ENCODE results near the gene B3GNT7.
"Not testable (repeated sequence)": the region's sequence is repeated elsewhere in the genome, so short reads cannot be mapped to it uniquely, and the experiment has no call there.

The B3GNT7 gene

DNA sequence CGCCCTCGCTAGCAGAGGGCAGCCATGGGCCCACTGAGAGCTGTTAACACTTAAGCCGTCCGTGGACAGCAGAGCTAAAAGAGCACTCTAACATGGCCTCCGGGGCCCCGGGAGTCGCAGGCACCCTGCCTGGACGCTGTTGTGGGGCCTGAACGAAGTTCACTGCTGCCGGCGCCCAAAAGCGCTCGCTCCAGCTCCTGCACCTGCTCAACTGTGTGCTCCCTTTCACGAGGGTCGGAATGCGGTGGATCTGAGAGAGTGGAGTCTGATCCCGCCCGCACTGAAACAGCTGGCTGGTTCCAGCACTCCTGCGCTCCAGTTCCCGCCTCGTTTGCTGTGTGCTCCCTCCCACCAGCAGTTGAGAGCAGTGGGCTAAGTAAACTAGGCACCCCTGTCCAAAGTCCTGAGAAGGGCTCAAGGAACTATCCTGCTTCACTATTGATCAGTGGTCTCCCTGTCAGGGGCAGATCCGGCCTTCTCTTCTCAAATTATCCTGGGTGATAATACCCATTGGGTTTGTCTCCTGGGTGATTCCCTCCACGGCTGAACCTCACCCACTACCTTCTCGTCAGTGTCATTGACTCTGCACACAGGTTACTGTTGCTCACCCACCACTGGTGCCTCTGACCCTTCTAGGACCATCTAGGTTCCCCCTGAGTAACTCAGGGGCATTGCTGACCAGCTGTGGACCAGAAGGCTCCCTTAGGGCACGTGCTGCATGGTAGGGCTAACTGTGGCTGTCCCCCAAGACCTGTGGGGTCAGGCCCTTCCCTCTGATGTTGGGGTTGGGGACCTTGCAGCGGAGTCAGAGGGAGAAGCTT, 23.5 kb downstream of the B3GNT7 start:
- no peak for FAIRE-seq
- no peak for DNase-seq (ENCODE audit: extremely low spot score, insufficient read length, low read depth)

DNA sequence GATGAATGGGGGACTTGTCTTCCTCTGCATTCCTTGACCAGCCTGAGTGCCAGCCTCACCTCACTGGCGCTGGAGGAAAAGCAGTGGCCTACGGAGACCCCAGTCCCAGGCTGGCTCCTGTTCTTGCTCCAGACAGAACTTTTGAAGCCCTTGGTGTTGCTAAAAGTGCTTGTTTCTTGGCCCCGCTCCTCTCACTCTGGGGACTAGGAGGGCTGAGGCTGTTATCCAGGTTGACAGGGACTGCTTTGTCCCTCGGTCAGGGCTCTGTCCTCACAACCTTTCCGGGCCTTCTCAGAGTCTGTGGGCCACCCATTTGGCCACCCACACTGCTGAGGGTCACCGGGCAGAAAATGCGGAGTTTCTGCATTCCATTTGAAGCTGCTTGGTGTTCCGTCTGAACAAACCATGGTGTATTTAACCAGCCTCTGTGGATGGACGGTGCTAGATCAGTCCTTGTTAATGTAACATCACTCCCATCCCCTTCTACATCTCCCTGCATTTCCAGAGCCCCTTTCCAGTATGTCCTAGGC, 25.6 kb downstream of the B3GNT7 start:
- DNase-seq (ENCODE audit: extremely low spot score, insufficient read length, low read depth) (no peak), FAIRE-seq (no peak)

DNA sequence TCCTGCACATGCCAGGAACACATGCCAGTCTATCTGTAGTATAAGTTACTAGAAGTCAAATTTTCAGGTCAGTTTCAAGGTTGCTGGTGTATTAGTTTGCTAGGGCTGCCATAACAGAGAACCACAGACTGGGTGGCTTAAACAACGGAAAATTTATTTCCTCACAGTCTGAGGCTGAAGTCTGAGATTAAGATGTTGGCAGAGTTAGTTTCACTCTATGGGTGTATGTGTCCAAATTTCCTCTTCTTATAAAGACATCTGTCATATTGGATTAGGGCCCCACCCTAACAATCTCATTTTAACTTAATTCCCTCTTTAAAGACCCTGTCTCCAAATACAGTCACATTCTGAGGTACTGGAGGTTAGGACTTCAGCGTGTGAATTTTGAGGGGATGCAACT, 26.5 kb downstream of the B3GNT7 start:
- DNase-seq (ENCODE audit: extremely low spot score, insufficient read length, low read depth): no peak
- no peak for FAIRE-seq

DNA sequence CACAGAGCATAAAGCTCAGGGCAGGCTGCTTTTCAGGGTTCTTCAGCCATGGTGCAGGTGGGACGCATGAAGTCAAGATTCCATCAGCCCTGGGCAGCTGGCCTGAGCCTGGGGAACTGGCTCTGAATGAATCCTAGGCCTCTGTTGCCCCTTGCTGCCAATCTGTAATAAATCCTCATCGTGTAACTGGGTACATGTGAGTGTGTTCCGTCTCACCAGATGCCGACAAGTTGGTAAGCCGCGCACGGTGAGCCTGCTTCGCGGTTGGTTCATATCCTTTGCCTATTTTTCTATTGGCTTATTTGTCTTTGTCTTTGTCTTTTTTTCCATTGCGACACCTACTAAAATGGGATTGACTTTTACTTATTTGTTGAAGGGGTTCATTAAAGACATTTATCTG, 27.7 kb downstream of the B3GNT7 start:
- FAIRE-seq: no peak

DNA sequence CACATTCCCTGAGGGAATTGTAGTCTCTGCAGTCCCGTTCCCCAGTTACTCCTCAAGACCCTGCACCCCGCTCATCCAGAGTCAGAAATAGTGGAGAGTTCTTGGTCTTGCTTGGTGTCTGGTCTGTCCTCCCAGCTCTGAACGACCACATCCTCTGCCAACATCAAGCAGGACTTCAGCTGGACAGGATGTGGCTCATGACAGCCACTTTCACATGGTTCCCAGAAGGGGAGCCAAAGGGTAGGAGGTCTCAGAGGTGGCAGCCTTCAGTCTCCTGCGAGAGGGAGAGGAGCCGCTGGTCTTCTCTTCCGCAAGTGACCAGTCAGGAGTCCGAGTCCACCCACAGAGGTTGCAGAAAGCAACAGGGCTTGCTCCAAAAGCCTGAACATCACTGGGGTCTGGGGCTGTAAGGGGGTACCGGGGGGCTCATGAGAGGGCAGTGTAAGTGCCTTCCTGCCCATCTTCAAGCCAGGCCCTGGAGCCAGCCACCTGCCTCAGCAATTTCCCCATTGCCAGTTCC, 29.8 kb downstream of the B3GNT7 start:
- DNase-seq (ENCODE audit: extremely low spot score, insufficient read length, low read depth) (no peak), FAIRE-seq (no peak)

More for the DNA sequence above, 27.7 kb downstream of the B3GNT7 start:
- DNase-seq (ENCODE audit: extremely low spot score, insufficient read length, low read depth): no peak

DNA sequence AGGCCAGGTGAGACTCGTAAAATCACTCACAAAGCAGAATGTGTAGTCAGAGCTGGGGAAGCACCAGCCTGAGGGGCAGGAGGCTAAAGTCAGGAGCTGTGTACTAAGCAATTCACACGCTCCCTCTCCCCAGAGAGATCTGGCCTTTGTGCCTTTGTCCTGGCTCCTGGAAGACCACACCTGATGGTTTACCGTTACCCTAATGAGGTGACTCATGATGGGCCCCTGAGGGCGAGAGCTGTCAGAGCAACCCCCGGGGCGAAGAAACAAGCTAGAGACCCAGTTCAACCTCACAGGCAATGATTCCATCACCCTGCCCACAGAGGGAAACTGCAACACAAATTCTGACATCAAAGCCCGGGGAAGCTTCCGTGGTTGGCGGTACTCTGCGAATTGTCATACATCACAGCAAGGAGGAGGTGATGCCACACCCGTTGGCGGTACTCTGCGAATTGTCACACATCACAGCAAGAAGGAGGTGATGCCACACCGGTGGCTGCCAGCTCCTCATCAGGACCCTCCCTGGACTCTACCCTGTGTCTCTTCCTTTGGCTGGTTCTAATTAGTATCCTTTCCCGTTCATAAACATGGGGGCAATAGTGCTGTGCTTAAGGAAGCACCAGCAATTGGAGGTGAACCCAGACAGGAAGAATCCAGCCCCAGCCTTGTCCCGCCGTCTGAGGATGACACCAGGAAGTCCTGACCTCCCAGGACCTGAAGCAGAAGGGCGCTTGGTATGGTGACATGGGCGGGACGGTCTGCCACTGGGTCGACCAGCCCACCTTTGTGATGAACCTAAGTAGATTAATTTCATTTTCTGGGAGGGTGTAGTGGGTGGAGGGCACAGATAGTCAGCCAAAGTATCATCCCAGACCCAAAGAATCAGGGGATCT, 30.5 kb downstream of the B3GNT7 start:
- no peak for DNase-seq (ENCODE audit: extremely low spot score, insufficient read length, low read depth)

DNA sequence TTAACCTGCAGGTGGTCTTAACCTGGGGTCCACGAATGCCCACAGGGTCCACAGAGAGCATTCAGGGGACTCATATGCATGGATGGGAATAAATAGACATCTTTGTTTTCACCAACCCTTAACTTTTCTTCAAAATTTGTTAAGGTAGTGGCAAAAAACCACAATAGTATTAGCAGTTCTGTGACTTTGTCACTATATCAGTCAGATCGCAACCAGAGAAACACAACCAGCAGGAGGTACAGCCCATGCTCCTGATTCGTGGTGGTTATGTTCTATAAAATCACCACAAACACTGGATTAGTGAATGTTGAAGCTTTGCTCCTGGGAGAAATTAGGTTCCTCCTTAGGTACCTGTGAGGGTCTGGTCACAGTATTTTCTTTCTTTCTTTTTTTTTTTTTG, 31.6 kb downstream of the B3GNT7 start:
- FAIRE-seq (no peak), DNase-seq (ENCODE audit: extremely low spot score, insufficient read length, low read depth) (no peak)

More for the DNA sequence above, 30.5 kb downstream of the B3GNT7 start:
- peak; percentile 31 for FAIRE-seq

DNA sequence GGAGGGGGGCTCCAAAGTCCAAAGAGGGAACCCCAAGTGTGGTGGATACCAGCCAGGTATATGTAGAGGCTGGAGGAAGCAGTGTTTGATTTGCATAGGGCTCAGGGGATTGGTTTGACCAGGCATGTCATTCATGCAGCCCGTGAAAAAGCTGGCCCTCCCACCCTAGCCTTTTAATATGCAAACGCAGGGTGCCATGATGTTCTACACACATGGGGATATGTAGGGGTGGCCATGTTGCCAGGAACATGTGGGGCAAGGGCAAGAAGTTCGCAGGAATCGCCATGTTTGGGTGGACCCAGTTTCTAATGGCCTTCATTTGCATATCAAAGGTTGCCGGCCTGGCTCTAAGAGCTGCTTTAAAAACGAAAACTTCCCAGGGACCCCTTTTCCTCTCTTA, 33.6 kb downstream of the B3GNT7 start:
- no peak for DNase-seq (ENCODE audit: extremely low spot score, insufficient read length, low read depth)
- FAIRE-seq: no peak

DNA sequence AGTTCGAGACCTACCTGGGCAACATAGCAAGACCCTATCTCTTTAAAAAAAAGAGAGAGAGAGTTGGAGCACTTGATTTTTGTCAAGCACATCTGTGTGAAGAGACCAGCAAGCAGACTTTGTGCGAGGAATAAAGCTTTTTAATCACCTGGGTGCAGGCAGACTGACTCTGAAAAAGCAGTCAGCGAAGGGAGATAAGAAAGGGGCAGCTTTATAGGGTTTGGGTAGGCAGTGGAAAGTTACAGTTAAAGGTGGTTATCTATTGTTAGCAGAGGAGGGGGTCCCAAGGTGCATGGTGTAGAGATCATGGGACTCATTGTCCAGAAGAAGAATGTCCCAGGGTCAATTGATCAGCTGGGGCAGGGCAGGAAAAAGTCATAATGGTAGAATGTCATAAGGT, 34.4 kb downstream of the B3GNT7 start:
- DNase-seq (ENCODE audit: extremely low spot score, insufficient read length, low read depth): no peak
- no peak for FAIRE-seq

DNA sequence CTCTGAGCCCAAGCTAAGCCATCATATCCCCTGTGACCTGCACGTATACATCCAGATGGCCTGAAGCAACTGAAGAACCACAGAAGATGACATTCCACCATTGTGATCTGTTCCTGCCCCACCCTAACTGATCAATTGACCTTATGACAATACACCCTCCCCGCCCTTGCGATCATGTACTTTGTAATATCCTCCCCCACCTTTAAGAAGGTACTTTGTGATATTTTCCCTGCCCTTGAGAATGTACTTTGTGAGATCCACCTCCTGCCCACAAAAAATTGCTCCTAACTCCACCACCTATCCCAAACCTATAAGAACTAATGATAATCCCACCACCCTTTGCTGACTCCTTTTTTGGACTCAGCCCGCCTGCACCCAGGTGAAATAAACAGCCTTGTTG, 34.9 kb downstream of the B3GNT7 start:
- not testable (repeated sequence) for DNase-seq (ENCODE audit: extremely low spot score, insufficient read length, low read depth); FAIRE-seq

DNA sequence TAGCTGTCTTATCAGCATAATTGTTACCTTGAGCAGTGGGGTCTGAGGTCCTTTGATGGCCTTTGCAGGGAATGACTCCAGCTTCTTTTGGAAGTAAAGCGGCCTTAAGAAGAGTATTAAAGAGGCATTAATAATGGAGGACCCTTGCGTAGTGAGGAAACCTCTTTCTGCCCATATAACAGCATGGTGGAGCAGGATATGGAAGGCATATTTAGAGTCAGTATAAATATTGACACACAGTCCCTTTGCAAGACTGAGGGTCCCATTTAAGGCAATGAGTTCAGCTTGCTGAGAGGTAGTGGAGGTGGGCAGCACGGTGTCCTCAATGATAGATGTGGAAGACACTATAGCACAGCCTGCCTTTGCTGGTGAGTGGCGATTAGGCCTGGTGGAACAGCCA, 36.1 kb downstream of the B3GNT7 start:
- DNase-seq (ENCODE audit: extremely low spot score, insufficient read length, low read depth) (no peak), FAIRE-seq (no peak)

DNA sequence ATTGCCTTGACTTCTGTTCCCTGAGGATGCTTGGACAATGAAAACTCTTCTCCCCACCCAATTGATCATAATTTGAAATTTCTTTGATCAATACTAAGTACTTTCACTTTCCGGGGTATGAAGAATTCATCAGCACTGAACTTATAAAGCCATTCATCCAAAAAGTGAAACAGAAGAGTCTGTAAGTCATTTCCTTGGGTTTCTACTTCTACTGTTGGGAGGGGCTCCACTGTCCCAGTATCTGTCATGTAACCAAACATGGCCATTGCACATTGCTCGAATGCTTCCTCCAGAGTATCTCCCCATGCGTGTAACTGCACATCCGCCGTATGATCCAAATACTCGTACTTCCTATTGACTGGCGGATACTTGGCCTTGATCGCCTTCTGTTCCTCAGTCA, 38.5 kb downstream of the B3GNT7 start:
- DNase-seq (ENCODE audit: extremely low spot score, insufficient read length, low read depth) (no peak), FAIRE-seq (no peak)

DNA sequence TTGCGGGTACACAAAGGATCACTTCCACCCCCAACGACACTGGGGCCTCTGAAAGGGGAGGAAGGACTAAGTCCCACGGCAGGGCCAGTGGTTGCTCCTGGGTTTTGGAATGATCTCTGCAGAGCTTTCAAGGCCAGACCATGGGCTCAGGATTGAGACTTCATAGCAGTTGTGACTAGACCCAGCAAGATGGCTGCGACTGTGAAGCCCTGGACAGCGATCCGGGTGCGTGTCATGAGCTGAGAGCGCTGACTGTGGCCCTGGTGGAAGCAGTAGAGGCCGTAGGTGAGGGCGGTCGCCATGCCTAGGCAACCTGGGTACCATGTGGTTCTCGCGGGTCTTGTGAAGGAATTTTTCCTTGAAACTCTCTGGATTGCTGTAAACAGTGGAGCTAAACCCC, 41.4 kb downstream of the B3GNT7 start:
- DNase-seq (ENCODE audit: extremely low spot score, insufficient read length, low read depth) (no peak), FAIRE-seq (no peak)

DNA sequence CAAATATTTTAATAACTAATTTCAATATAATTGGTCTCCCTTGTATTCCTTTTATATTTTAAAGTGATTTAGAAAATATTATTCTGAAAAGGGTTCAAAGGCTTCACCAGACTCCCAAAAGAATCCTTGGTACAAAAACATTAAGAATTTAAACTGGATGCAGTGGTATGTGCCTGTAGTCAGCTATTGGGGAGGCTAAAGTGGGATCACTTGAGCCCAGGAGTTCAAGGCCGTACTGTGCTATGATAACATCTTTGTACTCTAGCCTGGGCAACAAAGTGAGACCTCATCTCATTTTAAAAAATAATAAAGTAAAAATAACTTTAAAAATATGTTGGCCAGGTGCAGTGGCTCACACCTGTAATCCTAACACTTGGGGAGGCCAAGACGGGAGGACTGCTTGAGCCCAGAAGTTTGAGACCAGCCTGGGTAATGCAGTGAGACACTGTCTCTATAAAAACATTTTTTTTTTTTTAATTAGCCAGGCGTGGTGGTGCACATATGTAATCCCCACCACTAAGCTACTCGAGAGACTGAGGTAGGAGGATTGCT, 54.1 kb downstream of the B3GNT7 start:
- no peak for FAIRE-seq

DNA sequence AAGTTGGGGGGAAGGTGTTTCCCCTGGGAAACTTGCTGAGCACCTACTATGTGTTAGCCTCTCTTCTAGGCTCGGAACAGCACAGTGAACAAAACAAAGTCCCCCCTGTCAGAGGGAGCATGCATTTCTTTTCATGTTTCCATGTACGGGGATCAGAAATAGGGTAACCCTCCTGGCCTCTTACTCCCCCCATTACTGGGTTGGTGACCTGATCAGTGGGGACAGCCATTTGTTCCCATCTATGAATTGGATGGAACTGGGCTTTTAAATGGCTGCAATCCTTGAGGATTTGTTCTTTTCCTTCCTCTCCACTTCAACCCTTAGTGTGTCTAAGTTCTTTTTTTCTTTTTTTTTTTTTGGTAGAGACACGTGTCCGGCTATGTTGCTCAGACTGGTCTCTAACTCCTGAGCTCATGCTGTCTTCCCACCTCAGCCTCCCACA, 55.1 kb downstream of the B3GNT7 start:
- FAIRE-seq (no peak), DNase-seq (ENCODE audit: extremely low spot score, insufficient read length, low read depth) (no peak)

More for the DNA sequence above, 54.1 kb downstream of the B3GNT7 start:
- no peak for DNase-seq (ENCODE audit: extremely low spot score, insufficient read length, low read depth)

Measured in GM18507 (cell line).